Uterus (tissue), 2 donors: ENCODE measurements around the gene MYOZ1.

Source experiments
- POLR2A ChIP-seq, 2 donors: fragments of 450-650 bp; IDR thresholded peaks; one replicate each; pipeline ENCODE4 v1.6.1; 2016; ENCODE audit warnings: antibody characterized with exemption in 2 of 2, mild to moderate bottlenecking in 1 of 2, moderate library complexity in 1 of 2
- TF ChIP-seq, protein P1 (sequence below), 4 experiments: fragments of 200-600 bp in 2 of 4; fragments of 450-650 bp in 2 of 4; sonication (generic) in 2 of 4; IDR thresholded peaks; one replicate each; pipeline ENCODE4 v1.5.1; 2016 to 2019; ENCODE audit warnings: antibody characterized with exemption in 4 of 4, mild to moderate bottlenecking in 2 of 4, moderate library complexity in 1 of 4

DNA sequence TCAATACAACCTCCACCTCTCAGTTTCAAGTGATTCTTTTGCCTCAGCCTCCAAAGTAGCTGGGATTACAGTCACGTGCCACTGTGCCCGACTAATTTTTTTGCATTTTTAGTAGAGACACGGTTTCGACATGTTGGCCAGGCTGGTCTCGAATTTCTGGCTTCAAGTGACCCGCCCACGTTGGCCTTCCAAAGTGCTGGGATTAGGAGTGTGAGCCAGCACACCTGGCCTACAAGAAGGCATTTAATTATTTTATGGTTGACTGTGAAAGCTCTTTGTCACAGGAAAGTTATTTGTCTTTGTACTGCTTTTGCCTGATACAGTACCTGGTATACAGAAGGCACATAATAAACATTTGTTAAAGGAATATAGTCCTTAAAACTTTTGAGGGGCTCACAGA is 12.9 kb downstream of the MYOZ1 start:
- TF ChIP-seq, protein P1, sequence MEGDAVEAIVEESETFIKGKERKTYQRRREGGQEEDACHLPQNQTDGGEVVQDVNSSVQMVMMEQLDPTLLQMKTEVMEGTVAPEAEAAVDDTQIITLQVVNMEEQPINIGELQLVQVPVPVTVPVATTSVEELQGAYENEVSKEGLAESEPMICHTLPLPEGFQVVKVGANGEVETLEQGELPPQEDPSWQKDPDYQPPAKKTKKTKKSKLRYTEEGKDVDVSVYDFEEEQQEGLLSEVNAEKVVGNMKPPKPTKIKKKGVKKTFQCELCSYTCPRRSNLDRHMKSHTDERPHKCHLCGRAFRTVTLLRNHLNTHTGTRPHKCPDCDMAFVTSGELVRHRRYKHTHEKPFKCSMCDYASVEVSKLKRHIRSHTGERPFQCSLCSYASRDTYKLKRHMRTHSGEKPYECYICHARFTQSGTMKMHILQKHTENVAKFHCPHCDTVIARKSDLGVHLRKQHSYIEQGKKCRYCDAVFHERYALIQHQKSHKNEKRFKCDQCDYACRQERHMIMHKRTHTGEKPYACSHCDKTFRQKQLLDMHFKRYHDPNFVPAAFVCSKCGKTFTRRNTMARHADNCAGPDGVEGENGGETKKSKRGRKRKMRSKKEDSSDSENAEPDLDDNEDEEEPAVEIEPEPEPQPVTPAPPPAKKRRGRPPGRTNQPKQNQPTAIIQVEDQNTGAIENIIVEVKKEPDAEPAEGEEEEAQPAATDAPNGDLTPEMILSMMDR (IDR thresholded peaks at IDR 0.05), result no peak
- TF ChIP-seq POLR2A (IDR thresholded peaks at IDR 0.05), result no peak
